Measurements from ENCODE around the gene POLR3B.
"Not testable (repeated sequence)": the region's sequence is repeated elsewhere in the genome, so short reads cannot be mapped to it uniquely, and the experiment has no call there.

Gene POLR3B

DNA sequence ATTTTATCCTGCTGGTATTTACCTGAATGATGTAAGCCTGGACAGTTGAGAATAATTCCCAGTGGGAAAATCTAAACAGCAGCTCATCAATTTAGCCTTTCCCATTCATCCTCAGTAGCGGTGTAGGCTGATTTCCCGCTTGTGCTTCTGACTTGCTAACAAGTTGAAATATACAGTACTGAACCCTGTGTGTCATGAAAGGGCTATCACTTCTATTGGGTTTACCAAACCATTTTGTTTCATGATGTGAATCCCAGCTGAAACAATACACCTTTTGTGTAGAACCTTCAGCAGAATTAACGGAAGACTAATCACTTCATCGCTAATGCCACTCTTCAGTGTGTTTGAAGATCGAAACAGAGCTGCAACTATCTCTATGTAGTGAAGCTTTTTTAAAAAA is 88.4 kb downstream of the POLR3B start:
- H3K9me3 ChIP-seq (ENCODE audit: control insufficient read depth, insufficient read depth, low read length) = no peaks in the 10 kb centered on the region
- H3K4me1 ChIP-seq (ENCODE audit: control insufficient read depth, insufficient read depth, low read length) = no peaks in the 10 kb centered on the region
- no peaks in the 10 kb centered on the region for H3K36me3 ChIP-seq (ENCODE audit: control insufficient read depth, insufficient read depth, low read length)
- no peak overlapping the region for H3K9ac ChIP-seq (ENCODE audit: low read depth, low read length)
- H3K27me3 ChIP-seq (ENCODE audit: control insufficient read depth, insufficient read depth, low read length) = no peaks in the 10 kb centered on the region
- H3K4me3 ChIP-seq (ENCODE audit: low read depth, low read length) = no peak overlapping the region

DNA sequence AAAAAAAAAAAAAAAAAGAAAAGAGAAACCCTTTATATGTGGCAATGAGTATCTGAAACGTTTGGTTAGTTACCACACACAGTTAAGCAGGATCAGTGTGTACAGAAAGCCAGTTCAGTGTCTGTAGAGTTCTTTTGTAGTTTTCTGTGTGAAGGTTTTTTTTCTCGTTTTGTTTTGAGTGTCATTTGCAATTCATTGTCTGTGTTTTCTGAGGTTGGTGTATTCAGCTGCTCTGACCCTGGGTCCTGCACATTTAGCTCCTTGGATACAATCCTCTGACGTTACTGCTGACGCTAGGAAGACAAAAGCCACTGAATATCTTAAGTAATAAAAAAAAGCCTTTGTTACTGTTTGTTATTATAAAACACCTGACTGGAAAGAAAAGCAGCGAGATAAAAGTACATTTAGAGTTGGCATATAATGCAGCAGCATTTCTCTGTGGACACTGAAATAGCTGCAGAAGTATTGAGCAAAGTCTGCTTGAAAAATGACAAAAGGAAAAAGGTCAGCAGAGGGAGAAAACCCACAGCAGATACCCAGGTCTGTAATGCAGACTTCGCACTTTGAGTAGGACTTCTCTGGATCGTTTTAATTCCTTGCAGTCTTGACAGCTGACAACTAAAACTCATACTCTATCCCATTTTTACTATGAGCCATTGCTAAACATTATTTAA is 89.0 kb downstream of the POLR3B start:
- Histone ChIP-seq H3K4me3 (ENCODE audit: low read depth, low read length) (no peak overlapping the region), H3K9ac (ENCODE audit: low read depth, low read length) (no peak overlapping the region), H3K27me3 (ENCODE audit: control insufficient read depth, insufficient read depth, low read length) (no peaks in the 10 kb centered on the region), H3K4me1 (ENCODE audit: control insufficient read depth, insufficient read depth, low read length) (peaks cover 3% of the 10 kb centered on the region), H3K36me3 (ENCODE audit: control insufficient read depth, insufficient read depth, low read length) (no peaks in the 10 kb centered on the region), H3K9me3 (ENCODE audit: control insufficient read depth, insufficient read depth, low read length) (no peaks in the 10 kb centered on the region)

DNA sequence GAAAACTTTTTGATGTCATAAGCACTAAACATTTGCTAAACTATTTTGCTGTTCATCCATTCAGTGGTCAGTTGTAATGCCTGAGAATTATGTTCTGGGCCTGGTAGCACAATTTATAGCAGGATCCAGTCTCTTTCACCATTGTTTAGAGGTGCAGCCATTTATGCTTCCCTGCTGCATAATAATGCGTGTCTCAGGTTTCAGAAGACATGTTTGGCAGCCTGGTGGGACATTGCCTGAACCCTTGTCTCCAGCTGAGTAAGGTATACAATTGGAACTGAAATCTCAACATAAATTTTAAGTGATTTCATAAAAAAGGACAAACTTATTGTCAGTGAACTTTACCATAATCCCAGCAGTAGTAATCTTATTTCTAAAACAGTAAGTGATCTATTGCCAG is 94.8 kb downstream of the POLR3B start:
- Histone ChIP-seq H3K9me3 (ENCODE audit: control insufficient read depth, insufficient read depth, low read length) (no peaks in the 10 kb centered on the region), H3K9ac (ENCODE audit: low read depth, low read length) (no peak overlapping the region), H3K4me3 (ENCODE audit: low read depth, low read length) (no peak overlapping the region), H3K27me3 (ENCODE audit: control insufficient read depth, insufficient read depth, low read length) (no peaks in the 10 kb centered on the region), H3K36me3 (ENCODE audit: control insufficient read depth, insufficient read depth, low read length) (no peaks in the 10 kb centered on the region), H3K4me1 (ENCODE audit: control insufficient read depth, insufficient read depth, low read length) (peaks cover 8% of the 10 kb centered on the region)

DNA sequence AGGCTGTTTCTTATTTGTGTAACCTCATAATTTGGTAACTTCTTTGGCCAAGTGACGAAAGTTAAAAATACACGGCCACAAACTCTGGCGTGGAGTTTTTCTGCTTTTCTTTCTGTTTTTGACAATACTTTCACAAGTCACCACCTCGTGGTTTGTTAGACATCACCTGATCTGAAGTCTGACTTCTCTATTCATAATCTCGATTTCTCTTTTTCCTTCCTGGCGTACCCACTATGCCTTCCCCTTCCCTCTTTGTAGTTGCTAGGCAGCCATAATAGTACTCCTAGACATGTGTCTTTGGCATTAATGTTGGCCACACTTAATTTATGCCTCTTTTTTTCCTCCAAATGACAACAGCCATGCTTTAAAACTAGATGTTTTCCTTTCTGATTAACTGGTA is 97.6 kb downstream of the POLR3B start:
- Histone ChIP-seq H3K36me3 (ENCODE audit: control insufficient read depth, insufficient read depth, low read length) (peaks cover 2% of the 10 kb centered on the region), H3K4me3 (ENCODE audit: low read depth, low read length) (no peak overlapping the region), H3K9me3 (ENCODE audit: control insufficient read depth, insufficient read depth, low read length) (no peaks in the 10 kb centered on the region), H3K9ac (ENCODE audit: low read depth, low read length) (no peak overlapping the region), H3K4me1 (ENCODE audit: control insufficient read depth, insufficient read depth, low read length) (peaks cover 8% of the 10 kb centered on the region), H3K27me3 (ENCODE audit: control insufficient read depth, insufficient read depth, low read length) (no peaks in the 10 kb centered on the region)

DNA sequence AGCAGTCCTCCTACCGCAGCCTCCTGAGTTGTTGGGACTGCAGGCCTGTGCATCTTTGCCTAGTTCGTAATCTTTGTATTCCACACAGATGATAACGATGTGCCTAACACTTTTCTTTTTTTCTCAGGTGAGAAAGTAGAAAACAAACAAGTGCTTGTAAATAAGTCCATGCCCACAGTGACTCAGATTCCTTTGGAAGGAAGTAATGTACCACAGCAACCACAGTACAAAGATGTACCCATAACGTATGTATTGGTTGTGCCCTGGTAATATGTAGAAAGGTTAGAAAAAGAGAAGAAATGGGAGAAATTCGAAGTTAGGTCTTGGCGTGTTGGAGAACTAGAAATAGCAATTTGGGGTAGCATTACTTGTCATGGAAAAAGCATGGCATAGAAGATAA is 101.6 kb downstream of the POLR3B start:
- H3K4me3 ChIP-seq (ENCODE audit: low read depth, low read length) = no peak overlapping the region
- H3K36me3 ChIP-seq (ENCODE audit: control insufficient read depth, insufficient read depth, low read length) = peaks cover 4% of the 10 kb centered on the region
- no peak overlapping the region for H3K9ac ChIP-seq (ENCODE audit: low read depth, low read length)
- no peaks in the 10 kb centered on the region for H3K4me1 ChIP-seq (ENCODE audit: control insufficient read depth, insufficient read depth, low read length)
- no peaks in the 10 kb centered on the region for H3K9me3 ChIP-seq (ENCODE audit: control insufficient read depth, insufficient read depth, low read length)
- no peaks in the 10 kb centered on the region for H3K27me3 ChIP-seq (ENCODE audit: control insufficient read depth, insufficient read depth, low read length)

DNA sequence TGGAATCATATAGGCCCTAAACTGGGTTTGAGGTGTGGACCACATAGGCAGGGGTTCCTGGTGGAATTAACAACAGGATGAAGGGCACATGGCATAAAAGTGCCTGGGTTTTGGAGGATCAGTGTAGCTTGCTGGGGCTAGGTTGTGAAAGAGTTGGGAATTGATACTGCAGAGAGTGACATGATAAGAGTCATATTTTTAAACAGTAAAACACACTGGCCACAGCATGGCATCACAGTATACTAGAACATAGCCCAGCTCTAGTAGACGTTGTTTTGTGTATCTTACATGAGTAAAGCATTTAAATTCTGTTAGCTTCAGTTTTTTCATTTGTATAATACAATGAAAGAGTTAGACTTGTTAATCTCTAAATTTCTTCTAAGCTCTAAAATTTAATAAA is 102.0 kb downstream of the POLR3B start:
- no peaks in the 10 kb centered on the region for H3K4me1 ChIP-seq (ENCODE audit: control insufficient read depth, insufficient read depth, low read length)
- no peak overlapping the region for H3K4me3 ChIP-seq (ENCODE audit: low read depth, low read length)
- no peaks in the 10 kb centered on the region for H3K27me3 ChIP-seq (ENCODE audit: control insufficient read depth, insufficient read depth, low read length)
- H3K9ac ChIP-seq (ENCODE audit: low read depth, low read length) = no peak overlapping the region
- H3K9me3 ChIP-seq (ENCODE audit: control insufficient read depth, insufficient read depth, low read length) = no peaks in the 10 kb centered on the region
- peaks cover 4% of the 10 kb centered on the region for H3K36me3 ChIP-seq (ENCODE audit: control insufficient read depth, insufficient read depth, low read length)

DNA sequence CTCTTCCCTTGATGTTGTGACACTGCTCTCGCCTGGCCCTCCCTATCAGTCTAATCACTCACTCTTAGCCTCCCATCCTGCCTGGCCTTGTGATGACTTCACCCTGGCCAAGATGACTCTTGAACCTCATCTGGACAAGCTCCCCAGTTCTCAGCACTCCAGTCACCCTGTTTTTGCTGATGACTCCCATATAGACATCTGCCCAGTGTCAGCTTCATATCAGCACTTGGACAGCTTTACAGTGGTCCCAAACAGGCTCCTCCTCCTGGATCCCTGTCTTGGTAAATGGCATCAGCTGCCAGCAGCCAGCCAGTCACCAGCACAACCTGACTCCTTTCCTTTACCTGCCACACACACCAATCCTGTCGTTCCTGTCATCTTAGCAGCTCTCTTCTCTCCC is 104.2 kb downstream of the POLR3B start:
- no peaks in the 10 kb centered on the region for H3K9me3 ChIP-seq (ENCODE audit: control insufficient read depth, insufficient read depth, low read length)
- H3K4me1 ChIP-seq (ENCODE audit: control insufficient read depth, insufficient read depth, low read length) = no peaks in the 10 kb centered on the region
- no peak overlapping the region for H3K9ac ChIP-seq (ENCODE audit: low read depth, low read length)
- no peaks in the 10 kb centered on the region for H3K27me3 ChIP-seq (ENCODE audit: control insufficient read depth, insufficient read depth, low read length)
- no peak overlapping the region for H3K4me3 ChIP-seq (ENCODE audit: low read depth, low read length)
- peaks cover 4% of the 10 kb centered on the region for H3K36me3 ChIP-seq (ENCODE audit: control insufficient read depth, insufficient read depth, low read length)

DNA sequence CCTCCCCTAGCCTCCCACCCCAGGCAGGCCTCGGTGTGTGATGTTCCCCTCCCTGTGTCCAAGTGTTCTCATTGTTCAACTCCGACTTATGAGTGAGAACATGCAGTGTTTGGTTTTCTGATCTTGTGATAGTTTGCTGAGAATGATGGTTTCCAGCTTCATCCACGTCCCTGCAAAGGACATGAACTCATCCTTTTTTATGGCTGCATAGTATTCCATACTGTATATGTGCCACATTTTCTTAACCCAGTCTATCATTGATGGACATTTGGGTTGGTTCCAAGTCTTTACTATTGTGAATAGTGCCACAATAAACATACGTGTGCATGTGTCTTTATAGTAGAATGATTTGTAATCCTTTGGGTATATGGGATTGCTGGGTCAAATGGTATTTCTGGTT is 108.1 kb downstream of the POLR3B start:
- H3K27me3 ChIP-seq (ENCODE audit: control insufficient read depth, insufficient read depth, low read length); H3K4me3 ChIP-seq (ENCODE audit: low read depth, low read length); H3K36me3 ChIP-seq (ENCODE audit: control insufficient read depth, insufficient read depth, low read length); H3K9ac ChIP-seq (ENCODE audit: low read depth, low read length); H3K9me3 ChIP-seq (ENCODE audit: control insufficient read depth, insufficient read depth, low read length); H3K4me1 ChIP-seq (ENCODE audit: control insufficient read depth, insufficient read depth, low read length): not testable (repeated sequence)

DNA sequence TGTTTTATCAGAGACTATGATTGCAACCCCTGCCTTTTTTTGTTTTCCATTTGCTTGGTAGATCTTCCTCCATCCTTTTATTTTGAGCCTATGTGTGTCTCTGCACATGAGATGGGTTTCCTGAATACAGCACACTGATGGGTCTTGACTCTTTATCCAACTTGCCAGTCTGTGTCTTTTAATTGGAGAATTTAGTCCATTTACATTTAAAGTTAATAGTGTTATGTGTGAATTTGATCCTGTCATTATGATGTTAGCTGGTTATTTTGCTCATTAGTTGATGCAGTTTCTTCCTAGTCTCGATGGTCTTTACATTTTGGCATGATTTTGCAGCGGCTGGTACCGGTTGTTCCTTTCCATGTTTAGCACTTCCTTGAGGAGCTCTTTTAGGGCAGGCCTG is 118.1 kb downstream of the POLR3B start:
- H3K36me3 ChIP-seq (ENCODE audit: control insufficient read depth, insufficient read depth, low read length); H3K4me1 ChIP-seq (ENCODE audit: control insufficient read depth, insufficient read depth, low read length): not testable (repeated sequence)

DNA sequence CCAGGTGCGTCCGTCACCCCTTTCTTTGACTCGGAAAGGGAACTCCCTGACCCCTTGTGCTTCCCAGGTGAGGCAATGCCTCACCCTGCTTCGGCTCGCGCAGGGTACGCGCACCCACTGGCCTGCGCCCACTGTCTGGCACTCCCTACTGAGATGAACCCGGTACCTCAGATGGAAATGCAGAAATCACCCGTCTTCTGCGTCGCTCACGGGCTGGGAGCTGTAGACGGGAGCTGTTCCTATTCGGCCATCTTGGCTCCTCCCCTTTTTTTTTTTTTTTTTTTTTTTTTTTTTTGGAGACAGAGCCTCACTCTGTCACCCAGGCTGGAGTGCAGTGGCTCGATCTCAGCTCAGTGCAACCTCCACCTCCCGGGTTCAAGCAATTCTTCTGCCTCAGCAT is 120.1 kb downstream of the POLR3B start:
- H3K9ac ChIP-seq (ENCODE audit: low read depth, low read length); H3K4me1 ChIP-seq (ENCODE audit: control insufficient read depth, insufficient read depth, low read length); H3K36me3 ChIP-seq (ENCODE audit: control insufficient read depth, insufficient read depth, low read length); H3K27me3 ChIP-seq (ENCODE audit: control insufficient read depth, insufficient read depth, low read length); H3K9me3 ChIP-seq (ENCODE audit: control insufficient read depth, insufficient read depth, low read length): not testable (repeated sequence)
- peak overlapping the region; percentile 39 for H3K4me3 ChIP-seq (ENCODE audit: low read depth, low read length)

More for the DNA sequence above, 118.1 kb downstream of the POLR3B start:
- not testable (repeated sequence) for H3K9ac ChIP-seq (ENCODE audit: low read depth, low read length); H3K27me3 ChIP-seq (ENCODE audit: control insufficient read depth, insufficient read depth, low read length); H3K4me3 ChIP-seq (ENCODE audit: low read depth, low read length); H3K9me3 ChIP-seq (ENCODE audit: control insufficient read depth, insufficient read depth, low read length)

DNA sequence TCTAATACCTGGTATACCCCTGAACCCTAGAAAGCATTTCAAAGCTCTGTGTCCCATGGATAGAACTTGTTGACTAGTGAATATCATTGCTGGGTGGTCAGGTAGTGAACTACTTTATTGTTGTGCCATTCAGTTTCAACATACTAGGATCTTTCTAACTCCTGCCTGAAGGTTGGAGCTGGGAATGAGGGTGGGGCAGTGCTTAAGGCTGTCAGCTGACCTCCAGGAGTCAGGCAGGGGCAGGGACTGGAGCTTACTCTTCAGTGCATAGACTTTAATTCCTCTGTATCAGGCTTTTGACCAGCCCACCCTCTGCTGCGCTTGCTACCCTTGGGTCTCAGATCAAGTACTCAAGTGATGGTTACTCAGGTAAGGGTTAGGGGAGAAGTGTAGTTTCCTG is 122.7 kb downstream of the POLR3B start:
- H3K4me3 ChIP-seq (ENCODE audit: low read depth, low read length) = no peak overlapping the region
- H3K27me3 ChIP-seq (ENCODE audit: control insufficient read depth, insufficient read depth, low read length) = no peaks in the 10 kb centered on the region
- no peaks in the 10 kb centered on the region for H3K9me3 ChIP-seq (ENCODE audit: control insufficient read depth, insufficient read depth, low read length)
- H3K4me1 ChIP-seq (ENCODE audit: control insufficient read depth, insufficient read depth, low read length) = no peaks in the 10 kb centered on the region
- no peaks in the 10 kb centered on the region for H3K36me3 ChIP-seq (ENCODE audit: control insufficient read depth, insufficient read depth, low read length)
- H3K9ac ChIP-seq (ENCODE audit: low read depth, low read length) = no peak overlapping the region

DNA sequence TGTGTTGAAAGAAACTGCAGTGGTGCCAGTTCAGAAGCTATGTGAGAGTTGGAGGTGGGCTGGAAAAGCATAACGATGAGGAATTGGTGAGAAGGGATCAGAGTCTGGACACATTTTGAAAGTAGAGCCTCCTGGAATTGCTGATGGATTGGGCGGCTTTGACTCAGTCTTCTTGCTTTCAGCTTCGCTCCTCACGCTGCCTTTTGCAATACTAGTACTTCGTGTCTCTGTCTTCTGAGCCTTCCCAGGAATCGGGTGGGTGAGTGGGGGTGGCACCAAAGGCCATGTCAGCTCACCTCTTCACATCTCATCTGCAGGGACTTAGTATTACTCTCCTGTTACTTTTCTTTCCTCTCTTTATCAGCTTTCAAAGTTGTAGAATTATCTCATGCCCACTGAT is 123.7 kb downstream of the POLR3B start:
- H3K4me1 ChIP-seq (ENCODE audit: control insufficient read depth, insufficient read depth, low read length) = no peaks in the 10 kb centered on the region
- no peak overlapping the region for H3K4me3 ChIP-seq (ENCODE audit: low read depth, low read length)
- no peaks in the 10 kb centered on the region for H3K36me3 ChIP-seq (ENCODE audit: control insufficient read depth, insufficient read depth, low read length)
- H3K9ac ChIP-seq (ENCODE audit: low read depth, low read length) = no peak overlapping the region
- H3K27me3 ChIP-seq (ENCODE audit: control insufficient read depth, insufficient read depth, low read length) = no peaks in the 10 kb centered on the region
- no peaks in the 10 kb centered on the region for H3K9me3 ChIP-seq (ENCODE audit: control insufficient read depth, insufficient read depth, low read length)
